Body of pancreas (tissue), 4 donors: ENCODE measurements around the gene PI16. TPM values are rescaled to one million over a fixed set of nuclear protein-coding genes. Genes with fewer than 3 reads are reported as not detected.

Experiments used
- ATAC-seq: fragments of 150-250 bp; one replicate; pipeline ENCODE4 v1.9.1; 2016
- DNase-seq, 4 donors: peaks; one replicate each; pipeline ENCODE4 v3.0.0-alpha.2; 2019
- H3K27ac ChIP-seq, 4 donors: fragments of 200-600 bp; sonication (generic); 1 replicate in 3 of 4; 2 replicates in 1 of 4; pipeline versions ENCODE4 v1.5.1 to v1.6.1; 2016 to 2019; ENCODE audit warnings: mild to moderate bottlenecking in 1 of 4, mixed read lengths in 1 of 4, moderate library complexity in 1 of 4
- H3K27me3 ChIP-seq, 2 donors: fragments of 200-600 bp; sonication (generic); one replicate each; pipeline ENCODE4 v1.6.0; 2016; ENCODE audit warnings: mild to moderate bottlenecking in 1 of 2
- H3K36me3 ChIP-seq, 2 donors: fragments of 200-600 bp; sonication (generic); replicated peaks in 1 of 2; 2 replicates each; pipeline ENCODE4 v1.5.1; 2016; ENCODE audit warnings: low read depth in 2 of 2; ENCODE audit not compliant: insufficient read depth in 1 of 2
- H3K4me1 ChIP-seq: fragments of 200-600 bp; sonication (generic); one replicate; pipeline ENCODE4 v1.6.0; 2016
- H3K4me3 ChIP-seq, 2 donors: fragments of 200-600 bp; sonication (generic); 1 replicate in 1 of 2; 2 replicates in 1 of 2; pipeline ENCODE4 v1.5.1; 2016 to 2019
- H3K9me3 ChIP-seq, 3 donors: fragments of 200-600 bp; sonication (generic); 1 replicate in 2 of 3; 2 replicates in 1 of 3; pipeline ENCODE4 v1.5.1; 2016
- POLR2A ChIP-seq, 3 donors: fragments of 450-650 bp; IDR thresholded peaks; one replicate each; pipeline ENCODE4 v1.6.1; 2016; ENCODE audit warnings: antibody characterized with exemption in 3 of 3, mild to moderate bottlenecking in 2 of 3
- WGBS, 2 donors: methylation state at CpG; one replicate each; pipeline ENCODE4 v1.1.5; 2017; 5-methylcytosine and 5-hydroxymethylcytosine counted together
- intact Hi-C: fragments of 100-400 bp; cut with DNase I; formaldehyde crosslinking; loops from one replicate; pipeline ENCODE4 v1.15.1; 2023
- total RNA-seq, 2 donors: library from RNA; depleted of rRNA; stranded (reverse); fragments of >200 nt; gene quantifications; one replicate each; pipeline ENCODE4 v1.1.0, GENCODE V29; 2016
- TF ChIP-seq, protein P1 (sequence below), 7 experiments: fragments of 450-650 bp in 4 of 7; fragments of 200-600 bp in 3 of 7; sonication (generic) in 3 of 7; IDR thresholded peaks; one replicate each; pipeline ENCODE4 v1.5.1; 2016 to 2019; ENCODE audit warnings: antibody characterized with exemption in 7 of 7

Gene PI16
- total RNA-seq, 2 donors from 2014 or later: 0.33 to 3.1 TPM

DNA sequence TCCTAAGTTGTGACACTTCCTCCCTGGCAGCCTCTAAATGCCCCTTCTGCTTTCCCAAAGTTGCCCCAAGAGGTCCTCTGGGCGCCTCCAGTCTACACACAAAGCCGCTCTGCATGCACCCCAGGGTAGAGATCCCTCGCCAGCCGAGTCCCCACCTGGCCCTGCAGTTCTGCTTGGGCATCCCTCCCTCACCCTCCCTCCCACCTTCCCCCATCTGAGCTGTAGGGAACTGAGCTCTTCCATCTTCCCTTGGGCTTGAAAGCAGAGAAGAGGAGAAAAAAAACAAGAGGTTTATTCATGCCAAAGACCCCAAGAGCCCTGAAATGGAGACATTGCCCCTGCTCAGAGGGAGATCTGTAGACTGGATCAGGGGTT, 45.2 kb downstream of the PI16 start:
- Histone ChIP-seq H3K4me3 (no peak overlapping the region), H3K27me3 (no peaks in the 10 kb centered on the region), H3K9me3 (no peaks in the 10 kb centered on the region), H3K4me1 (peaks cover 31% of the 10 kb centered on the region), H3K27ac (peak overlapping the region; percentile 90 to 98 (median 94)), H3K36me3 (no peaks in the 10 kb centered on the region)
- intact Hi-C loops: no loop called here
- no peak for ATAC-seq
- TF ChIP-seq, protein P1, sequence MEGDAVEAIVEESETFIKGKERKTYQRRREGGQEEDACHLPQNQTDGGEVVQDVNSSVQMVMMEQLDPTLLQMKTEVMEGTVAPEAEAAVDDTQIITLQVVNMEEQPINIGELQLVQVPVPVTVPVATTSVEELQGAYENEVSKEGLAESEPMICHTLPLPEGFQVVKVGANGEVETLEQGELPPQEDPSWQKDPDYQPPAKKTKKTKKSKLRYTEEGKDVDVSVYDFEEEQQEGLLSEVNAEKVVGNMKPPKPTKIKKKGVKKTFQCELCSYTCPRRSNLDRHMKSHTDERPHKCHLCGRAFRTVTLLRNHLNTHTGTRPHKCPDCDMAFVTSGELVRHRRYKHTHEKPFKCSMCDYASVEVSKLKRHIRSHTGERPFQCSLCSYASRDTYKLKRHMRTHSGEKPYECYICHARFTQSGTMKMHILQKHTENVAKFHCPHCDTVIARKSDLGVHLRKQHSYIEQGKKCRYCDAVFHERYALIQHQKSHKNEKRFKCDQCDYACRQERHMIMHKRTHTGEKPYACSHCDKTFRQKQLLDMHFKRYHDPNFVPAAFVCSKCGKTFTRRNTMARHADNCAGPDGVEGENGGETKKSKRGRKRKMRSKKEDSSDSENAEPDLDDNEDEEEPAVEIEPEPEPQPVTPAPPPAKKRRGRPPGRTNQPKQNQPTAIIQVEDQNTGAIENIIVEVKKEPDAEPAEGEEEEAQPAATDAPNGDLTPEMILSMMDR (IDR thresholded peaks at IDR 0.05): no peak
- TF ChIP-seq POLR2A (IDR thresholded peaks at IDR 0.05): no peak
- DNase-seq: no peak
- WGBS, 2 donors: 95 to 98% methylated on average over 4 of the region's 4 CpGs

DNA sequence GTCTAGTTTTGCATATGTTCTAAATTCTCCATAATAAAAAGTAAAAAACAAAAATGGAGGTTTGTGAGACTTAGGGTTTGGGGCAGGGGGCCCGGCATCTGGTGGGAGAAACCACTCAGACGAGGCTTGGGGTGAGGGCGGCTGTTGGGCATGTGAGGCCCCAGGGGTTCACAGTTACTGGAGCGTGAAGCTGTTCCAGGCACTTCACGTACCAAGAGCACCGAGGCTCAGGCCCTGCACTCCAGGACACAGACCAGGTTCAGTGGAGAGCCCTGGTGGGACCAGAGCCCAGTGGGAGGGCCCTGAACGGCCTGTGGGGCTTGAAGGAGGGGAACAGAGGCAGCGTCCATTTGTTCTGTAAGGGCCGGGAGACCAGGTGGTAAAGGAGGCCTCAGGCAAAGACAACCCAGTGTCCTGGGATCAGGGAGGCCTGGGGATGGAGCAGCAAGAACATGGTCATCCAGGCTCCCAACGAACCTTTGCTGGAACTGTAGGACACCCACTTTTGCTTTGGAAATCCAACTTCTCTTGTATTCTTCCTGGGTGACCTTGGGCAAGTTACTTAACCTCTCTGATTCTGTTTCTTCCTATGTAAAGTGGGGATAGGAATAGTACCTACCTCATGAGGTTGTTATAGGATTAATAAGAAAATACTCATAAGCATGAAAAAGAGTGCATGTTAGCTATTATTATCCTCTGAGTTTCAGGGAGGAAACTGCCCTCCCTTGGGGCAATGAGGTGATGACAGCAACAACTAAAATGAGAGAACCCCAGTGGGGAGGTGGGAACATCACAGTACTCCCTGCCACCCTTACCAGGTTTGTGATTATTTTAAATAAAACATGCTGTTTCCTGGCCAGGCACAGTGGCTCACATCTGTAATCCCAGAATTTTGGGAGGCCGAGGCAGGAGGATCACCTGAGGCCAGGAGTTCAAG, 49.8 kb downstream of the PI16 start:
- ATAC-seq (no peak), DNase-seq (no peak)
- 82% methylated on average over 11 of the region's 11 CpGs for WGBS, 2 donors
- Histone ChIP-seq H3K4me1 (peaks cover 1% of the 10 kb centered on the region), H3K36me3 (no peaks in the 10 kb centered on the region), H3K27ac (no peak overlapping the region), H3K9me3 (no peaks in the 10 kb centered on the region), H3K27me3 (no peaks in the 10 kb centered on the region), H3K4me3 (no peak overlapping the region)
- intact Hi-C loops: no loop called here
- TF ChIP-seq POLR2A (IDR thresholded peaks at IDR 0.05): no peak

DNA sequence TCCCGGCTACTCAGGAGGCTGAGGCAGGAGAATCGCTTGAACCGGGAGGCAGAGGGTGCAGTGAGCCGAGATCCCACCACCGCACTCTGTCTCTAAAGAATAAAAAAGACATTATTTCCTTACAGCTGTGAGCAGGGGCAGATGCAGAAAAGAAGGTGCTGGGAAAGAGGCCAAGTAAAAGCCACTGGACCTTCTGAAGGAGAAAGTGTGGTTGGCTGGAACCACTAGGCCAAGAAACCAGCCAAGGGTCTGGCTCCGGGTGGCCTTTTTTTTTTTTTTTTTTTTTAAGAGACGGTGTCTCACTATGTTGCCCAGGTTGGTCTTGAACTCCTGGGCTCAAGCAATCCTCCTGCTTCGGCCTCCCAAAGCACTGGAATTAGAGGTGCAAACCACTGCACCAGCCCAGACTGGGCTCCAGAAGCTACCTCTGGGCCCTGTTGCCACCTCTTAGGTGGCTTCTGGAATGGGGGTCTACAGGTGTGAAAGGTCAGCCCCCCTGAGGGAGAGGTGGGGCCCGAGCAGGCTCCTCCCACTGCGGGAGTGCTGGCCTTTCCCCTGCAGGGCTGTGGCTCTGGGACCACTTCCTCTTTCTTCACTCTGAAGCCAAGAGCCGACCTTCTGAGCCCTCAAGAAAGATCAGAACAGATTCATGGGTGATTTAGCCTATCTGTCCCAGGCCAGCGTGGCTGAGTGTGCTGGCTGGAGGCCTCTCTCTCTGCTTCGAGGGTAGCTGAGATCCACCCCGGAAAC, 50.7 kb downstream of the PI16 start, which contains the start of gene FGD2:
Gene FGD2, plus strand, starts transcription at position 595 of the 750 bp plus-strand sequence. CDS start 163 bp downstream, outside the sequence.
- DNase-seq (peak in 1 of 4 donors; percentile 27), ATAC-seq (no peak)
- Histone ChIP-seq H3K4me1 (no peaks in the 10 kb centered on the region), H3K9me3 (no peaks in the 10 kb centered on the region), H3K4me3 (no peak within 1 kb of the TSS), H3K36me3 (no peaks in the 10 kb centered on the region), H3K27me3 (no peaks in the 10 kb centered on the region), H3K27ac (no peak within 1 kb of the TSS)
- no peak for TF ChIP-seq POLR2A (IDR thresholded peaks at IDR 0.05)
- TF ChIP-seq, protein P1 (IDR thresholded peaks at IDR 0.05): no peak
- intact Hi-C loops: no loop called here
- WGBS, 2 donors: 81 to 86% methylated on average over 11 to 14 of the region's 14 CpGs

DNA sequence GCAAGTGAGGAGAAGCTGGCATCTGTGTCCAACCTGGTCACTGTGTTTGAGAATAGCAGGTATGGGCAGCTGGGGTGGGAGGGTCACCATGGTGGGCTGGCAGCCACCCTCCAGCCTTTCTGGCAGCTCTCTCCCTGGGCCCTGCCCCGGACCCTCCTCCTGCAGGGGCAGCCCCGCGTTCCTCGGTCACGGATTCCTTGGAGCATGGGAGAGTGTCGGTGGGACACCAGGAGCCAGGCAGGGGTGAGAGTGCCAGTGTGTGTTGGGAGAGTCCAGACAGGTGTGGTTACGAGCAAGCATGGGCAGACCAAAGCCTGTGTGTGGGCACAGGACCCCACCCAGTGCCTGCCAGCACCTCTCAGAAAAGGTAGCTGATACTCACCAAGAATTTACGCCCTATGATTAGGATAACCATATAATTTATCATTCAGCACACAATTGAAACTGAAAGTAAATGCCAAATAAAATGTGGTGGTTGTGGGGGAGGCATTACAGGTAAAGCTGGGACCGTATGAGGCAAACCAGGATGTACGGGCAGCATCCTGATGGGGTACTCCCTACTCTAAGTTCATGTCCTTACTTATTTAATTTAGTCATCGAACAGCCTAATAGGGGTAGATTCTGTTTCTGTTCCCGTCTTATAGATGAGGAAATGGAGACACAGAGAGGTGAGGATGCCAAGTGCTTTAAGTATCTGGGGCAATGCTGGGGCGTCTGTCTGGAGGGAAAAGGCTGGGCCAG, 51.5 kb downstream of the PI16 start:
- Histone ChIP-seq H3K4me1 (no peaks in the 10 kb centered on the region), H3K9me3 (no peaks in the 10 kb centered on the region), H3K36me3 (no peaks in the 10 kb centered on the region), H3K27ac (no peak overlapping the region), H3K4me3 (no peak overlapping the region), H3K27me3 (no peaks in the 10 kb centered on the region)
- intact Hi-C loops: no loop called here
- no peak for DNase-seq
- WGBS, 2 donors: 82 to 83% methylated on average over 11 to 13 of the region's 13 CpGs
- TF ChIP-seq, protein P1 (IDR thresholded peaks at IDR 0.05): no peak
- TF ChIP-seq POLR2A (IDR thresholded peaks at IDR 0.05): no peak
- no peak for ATAC-seq
